H9 (cell line): ENCODE results near the gene CCDC158. TPM values are rescaled to one million over a fixed set of nuclear protein-coding genes. Genes with fewer than 3 reads are reported as not detected.

Source experiments
- DNase-seq: peaks from one replicate; pipeline ENCODE4 v3.0.0-alpha.2; 2017
- H2AFZ ChIP-seq: one replicate; pipeline ENCODE4 v1.6.1; 2013; ENCODE audit warnings: mild to moderate bottlenecking, low read length, control low read depth, moderate library complexity
- H2AK5ac ChIP-seq: 2 replicates; pipeline ENCODE4 v1.6.1; 2013; ENCODE audit warnings: low read length, control low read depth, mixed read lengths; ENCODE audit not compliant: insufficient read length
- H2BK120ac ChIP-seq: one replicate; pipeline ENCODE4 v1.6.1; 2013; ENCODE audit warnings: low read depth, mild to moderate bottlenecking, low read length, control low read depth, inconsistent platforms; ENCODE audit not compliant: poor library complexity, severe bottlenecking
- H2BK12ac ChIP-seq: 2 replicates; pipeline ENCODE4 v1.6.1; 2013; ENCODE audit warnings: low read length, control low read depth, mixed read lengths, low read depth; ENCODE audit not compliant: insufficient read length
- H2BK15ac ChIP-seq: 2 replicates; pipeline ENCODE4 v1.6.1; 2013; ENCODE audit warnings: low read depth, low read length, control low read depth
- H2BK20ac ChIP-seq: one replicate; pipeline ENCODE4 v1.6.1; 2013; ENCODE audit warnings: low read depth, mild to moderate bottlenecking, low read length, control low read depth, inconsistent platforms; ENCODE audit not compliant: poor library complexity, severe bottlenecking
- H2BK5ac ChIP-seq: 2 replicates; pipeline ENCODE4 v1.6.1; 2013; ENCODE audit warnings: low read length, control low read depth, mixed read lengths; ENCODE audit not compliant: insufficient read length
- H3K14ac ChIP-seq: 2 replicates; pipeline ENCODE4 v1.6.1; 2013; ENCODE audit warnings: low read length, control low read depth; ENCODE audit not compliant: insufficient read depth
- H3K18ac ChIP-seq: 2 replicates; pipeline ENCODE4 v1.6.1; 2013; ENCODE audit warnings: low read depth, mild to moderate bottlenecking, mixed read lengths, low read length, control low read depth; ENCODE audit not compliant: insufficient read length
- H3K23ac ChIP-seq: 2 replicates; pipeline ENCODE4 v1.6.1; 2013; ENCODE audit warnings: low read length, control low read depth, mixed read lengths, low read depth; ENCODE audit not compliant: insufficient read length
- H3K23me2 ChIP-seq: 2 replicates; pipeline ENCODE4 v1.6.1; 2013; ENCODE audit warnings: low read depth, mild to moderate bottlenecking, mixed read lengths, low read length, control low read depth; ENCODE audit not compliant: insufficient read length, poor library complexity, severe bottlenecking
- H3K27ac ChIP-seq: 2 replicates; pipeline ENCODE4 v1.5.1; 2013; ENCODE audit warnings: low read length, control low read depth, mixed read lengths, low read depth; ENCODE audit not compliant: insufficient read length
- H3K27me3 ChIP-seq: 2 replicates; pipeline ENCODE4 v1.6.1; 2013; ENCODE audit warnings: low read length, control low read depth, inconsistent platforms; ENCODE audit not compliant: insufficient read depth
- H3K4ac ChIP-seq: 2 replicates; pipeline ENCODE4 v1.6.1; 2013; ENCODE audit warnings: low read depth, mild to moderate bottlenecking, control low read depth, inconsistent platforms, low read length, moderate library complexity
- H3K4me1 ChIP-seq: 2 replicates; pipeline ENCODE4 v1.6.1; 2013; ENCODE audit warnings: low read length, control low read depth, inconsistent platforms; ENCODE audit not compliant: insufficient read depth
- H3K4me2 ChIP-seq: 2 replicates; pipeline ENCODE4 v1.6.1; 2013; ENCODE audit warnings: low read length, control low read depth, mixed read lengths; ENCODE audit not compliant: insufficient read length, insufficient read depth
- H3K56ac ChIP-seq: 2 replicates; pipeline ENCODE4 v1.6.1; 2013; ENCODE audit warnings: low read depth, mild to moderate bottlenecking, mixed read lengths, low read length, control low read depth; ENCODE audit not compliant: insufficient read length
- H3K79me1 ChIP-seq: 2 replicates; pipeline ENCODE4 v1.6.1; 2013; ENCODE audit warnings: low read depth, mild to moderate bottlenecking, moderate library complexity, low read length, control low read depth, inconsistent platforms; ENCODE audit not compliant: insufficient read depth, poor library complexity, severe bottlenecking
- H3K79me2 ChIP-seq: 2 replicates; pipeline ENCODE4 v1.6.1; 2013; ENCODE audit warnings: low read length, control low read depth, inconsistent platforms; ENCODE audit not compliant: insufficient read depth
- H3K9ac ChIP-seq: 2 replicates; pipeline ENCODE4 v1.6.1; 2013; ENCODE audit warnings: low read length, control low read depth, mixed read lengths; ENCODE audit not compliant: insufficient read length; ENCODE audit errors: extremely low read depth
- H3K9me3 ChIP-seq: one replicate; pipeline ENCODE4 v1.6.1; 2013; ENCODE audit warnings: low read depth, low read length, inconsistent platforms; ENCODE audit not compliant: control insufficient read depth
- H3T11ph ChIP-seq: one replicate; pipeline ENCODE4 v1.6.1; 2013; ENCODE audit warnings: mild to moderate bottlenecking, low read length, control low read depth, inconsistent platforms
- H4K20me1 ChIP-seq: one replicate; pipeline ENCODE4 v1.6.1; 2013; ENCODE audit not compliant: control insufficient read depth, insufficient read length, insufficient read depth
- H4K5ac ChIP-seq: 2 replicates; pipeline ENCODE4 v1.6.1; 2013; ENCODE audit warnings: low read depth, mild to moderate bottlenecking, mixed read lengths, low read length, control low read depth; ENCODE audit not compliant: insufficient read length
- H4K8ac ChIP-seq: replicated peaks from 2 replicates; pipeline ENCODE4 v1.6.1; 2013; ENCODE audit warnings: low read length, control low read depth, mixed read lengths, low read depth; ENCODE audit not compliant: insufficient read length
- H4K91ac ChIP-seq: 2 replicates; pipeline ENCODE4 v1.6.1; 2013; ENCODE audit warnings: low read depth, mild to moderate bottlenecking, moderate library complexity, mixed read lengths, low read length, control low read depth; ENCODE audit not compliant: insufficient read length
- H3K27ac Mint-ChIP-seq, 3 experiments: 2 replicates in 2 of 3; 3 replicates in 1 of 3; pipeline ENCODE4 v1.8.0; 2020 to 2021; ENCODE audit warnings: mixed read lengths in 3 of 3, mild to moderate bottlenecking in 1 of 3, moderate library complexity in 1 of 3
- H3K27me3 Mint-ChIP-seq: 2 replicates; pipeline ENCODE4 v1.8.0; 2021; ENCODE audit warnings: low read depth, mild to moderate bottlenecking, moderate library complexity, mixed read lengths
- H3K36me3 Mint-ChIP-seq, 3 experiments: 2 replicates in 2 of 3; 3 replicates in 1 of 3; pipeline ENCODE4 v1.8.0; 2020 to 2021; ENCODE audit warnings: low read depth in 3 of 3, mixed read lengths in 3 of 3; ENCODE audit not compliant: insufficient read depth in 1 of 3
- H3K4me1 Mint-ChIP-seq, 2 experiments: 2 replicates each; pipeline ENCODE4 v1.8.0; 2020; ENCODE audit warnings: mixed read lengths in 2 of 2
- H3K4me3 Mint-ChIP-seq, 2 experiments: 2 replicates in 1 of 2; 3 replicates in 1 of 2; pipeline ENCODE4 v1.8.0; 2020 to 2021; ENCODE audit warnings: mild to moderate bottlenecking in 2 of 2, mixed read lengths in 2 of 2, moderate library complexity in 1 of 2
- H3K9me3 Mint-ChIP-seq, 2 experiments: 2 replicates in 1 of 2; 3 replicates in 1 of 2; pipeline ENCODE4 v1.8.0; 2020; ENCODE audit warnings: mild to moderate bottlenecking in 2 of 2, mixed read lengths in 2 of 2, moderate library complexity in 1 of 2
- WGBS: extraction: QIAGEN DNeasy Blood & Tissue Kit; methylation state at CpG from one replicate; pipeline ENCODE4 v1.1.7; 2013; ENCODE audit warnings: missing lambda C conversion rate, low lambda C conversion rate, mixed read lengths; ENCODE audit not compliant: insufficient read length; ENCODE audit errors: extremely low coverage; 5-methylcytosine and 5-hydroxymethylcytosine counted together
- total RNA-seq: library from RNA; stranded (reverse); gene quantifications from 2 replicates; pipeline ENCODE4 v1.2.1, GENCODE V29; 2021
- TF ChIP-seq, protein P1 (sequence below): fragments of 200-600 bp; sonication (generic); conservative IDR thresholded peaks from 3 replicates; pipeline ENCODE4 v1.8.0; 2021; ENCODE audit warnings: antibody characterized with exemption, mild to moderate bottlenecking

CCDC158 gene
- total RNA-seq, 1 experiment from 2014 or later = not detected

DNA sequence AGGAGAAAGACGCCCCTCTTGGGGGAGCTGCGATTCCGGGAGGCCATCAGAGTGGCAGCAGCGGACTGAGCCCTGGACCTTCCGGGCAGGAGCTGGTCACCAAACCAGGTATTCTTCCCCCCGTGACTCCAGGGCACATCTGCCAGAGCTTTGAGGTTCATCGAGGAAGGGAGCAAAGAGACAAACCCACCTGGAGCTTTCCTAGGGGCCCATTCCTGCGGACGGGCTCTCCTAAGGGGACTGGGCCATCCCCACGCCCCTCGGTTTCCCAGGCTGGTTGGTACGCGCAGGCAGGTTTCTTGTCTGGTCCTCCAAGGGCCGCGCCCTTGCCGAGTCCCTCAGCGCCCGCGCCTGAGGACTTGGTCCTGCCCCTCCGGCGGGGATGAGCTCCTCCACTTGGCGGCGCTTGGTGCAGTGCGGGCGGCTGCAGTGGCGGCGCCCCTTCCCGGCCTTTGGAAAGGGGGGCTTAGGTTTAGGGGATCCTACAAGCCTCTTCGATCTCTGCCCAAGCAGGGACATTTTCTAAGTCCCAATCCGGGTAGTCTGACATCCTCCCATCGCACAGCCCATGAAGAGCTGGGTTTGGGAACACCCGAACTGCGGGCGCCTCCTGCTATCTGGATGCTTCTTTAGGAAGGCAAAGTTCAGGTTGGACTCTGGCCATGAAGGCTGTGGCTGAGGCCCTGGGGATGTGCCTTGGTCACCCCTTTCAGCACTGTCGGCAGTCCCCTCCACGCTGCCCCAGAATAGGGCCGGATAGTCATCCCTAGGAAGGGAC lies 113.9 kb downstream of the CCDC158 start:
- H2AFZ ChIP-seq = no peak overlapping the region
- H3K79me2 ChIP-seq = no peaks in the 10 kb centered on the region
- no peak overlapping the region for H2BK15ac ChIP-seq
- no peak overlapping the region for H3K27ac ChIP-seq
- no peak overlapping the region for H3K9ac ChIP-seq
- no peaks in the 10 kb centered on the region for H3K79me1 ChIP-seq
- peaks cover 1% of the 10 kb centered on the region; the same call in 1 of the 2 replicates for H3K4me1 ChIP-seq
- H3K18ac ChIP-seq = no peak overlapping the region
- Mint-ChIP-seq H3K4me3 (peak overlapping the region; percentile 86 to 89), H3K9me3 (no peaks in the 10 kb centered on the region; a peak in 1 of 5 replicates), H3K36me3 (peaks cover 6 to 15% (median 12%) of the 10 kb centered on the region in 3 experiments; a peak in 5 of 7 replicates), H3K27ac (no peak overlapping the region), H3K27me3 (peaks cover 17% of the 10 kb centered on the region), H3K4me1 (peaks cover 6 to 20% of the 10 kb centered on the region in 2 experiments)
- H2BK5ac ChIP-seq = no peak overlapping the region
- no peak overlapping the region for H3T11ph ChIP-seq
- no peak overlapping the region for H3K56ac ChIP-seq
- no peak overlapping the region for H4K91ac ChIP-seq
- peaks cover 4% of the 10 kb centered on the region; the same call in 1 of the 2 replicates for H3K27me3 ChIP-seq
- no peak overlapping the region for H4K5ac ChIP-seq
- no peak overlapping the region for H2BK12ac ChIP-seq
- H3K4ac ChIP-seq = no peak overlapping the region
- no peak overlapping the region; the same call in 1 of the 2 replicates for H3K14ac ChIP-seq
- peak overlapping the region; percentile 80 for H3K4me2 ChIP-seq
- DNase-seq = peak; percentile 70
- no peak overlapping the region for H4K8ac ChIP-seq
- H2BK20ac ChIP-seq = no peak overlapping the region
- H3K9me3 ChIP-seq = no peaks in the 10 kb centered on the region
- no CpG with 5 or more reads among the region's 37 CpGs for WGBS
- no peak overlapping the region for H3K23ac ChIP-seq
- no peak overlapping the region for H2AK5ac ChIP-seq
- no peaks in the 10 kb centered on the region for H4K20me1 ChIP-seq
- peaks cover 15% of the 10 kb centered on the region for H3K23me2 ChIP-seq
- TF ChIP-seq, protein P1, sequence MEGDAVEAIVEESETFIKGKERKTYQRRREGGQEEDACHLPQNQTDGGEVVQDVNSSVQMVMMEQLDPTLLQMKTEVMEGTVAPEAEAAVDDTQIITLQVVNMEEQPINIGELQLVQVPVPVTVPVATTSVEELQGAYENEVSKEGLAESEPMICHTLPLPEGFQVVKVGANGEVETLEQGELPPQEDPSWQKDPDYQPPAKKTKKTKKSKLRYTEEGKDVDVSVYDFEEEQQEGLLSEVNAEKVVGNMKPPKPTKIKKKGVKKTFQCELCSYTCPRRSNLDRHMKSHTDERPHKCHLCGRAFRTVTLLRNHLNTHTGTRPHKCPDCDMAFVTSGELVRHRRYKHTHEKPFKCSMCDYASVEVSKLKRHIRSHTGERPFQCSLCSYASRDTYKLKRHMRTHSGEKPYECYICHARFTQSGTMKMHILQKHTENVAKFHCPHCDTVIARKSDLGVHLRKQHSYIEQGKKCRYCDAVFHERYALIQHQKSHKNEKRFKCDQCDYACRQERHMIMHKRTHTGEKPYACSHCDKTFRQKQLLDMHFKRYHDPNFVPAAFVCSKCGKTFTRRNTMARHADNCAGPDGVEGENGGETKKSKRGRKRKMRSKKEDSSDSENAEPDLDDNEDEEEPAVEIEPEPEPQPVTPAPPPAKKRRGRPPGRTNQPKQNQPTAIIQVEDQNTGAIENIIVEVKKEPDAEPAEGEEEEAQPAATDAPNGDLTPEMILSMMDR = peak; percentile 48; the same call in 2 of the 3 replicates
- no peak overlapping the region for H2BK120ac ChIP-seq
